ENCODE results near the gene FAM151B. TPM values are rescaled to one million over a fixed set of nuclear protein-coding genes. Genes with fewer than 3 reads are reported as not detected.

Gene FAM151B
- polyA plus RNA-seq, 1 donor (not counting 4 experiments of a cell fraction or from before 2014, with no cell fraction given), result 1.0 TPM

DNA sequence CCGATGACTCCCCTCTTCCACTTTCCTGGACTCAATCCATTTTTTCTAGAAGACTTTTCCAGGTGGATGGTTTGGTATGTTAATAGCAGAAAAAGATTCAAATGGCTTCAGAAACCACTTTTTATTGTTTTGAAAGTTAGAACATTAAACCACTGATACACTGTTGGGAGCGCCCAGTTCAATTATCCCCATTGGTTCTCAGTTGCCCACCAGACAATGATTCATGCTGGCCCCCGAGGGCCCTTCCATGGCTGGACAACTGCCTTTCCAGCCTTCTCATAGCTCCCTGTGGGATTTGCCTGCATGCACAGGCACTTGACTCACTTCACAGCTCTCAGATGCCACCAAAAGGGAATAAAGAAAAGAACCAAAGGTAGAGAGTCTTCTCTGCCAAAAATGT lies 103.5 kb downstream of the FAM151B start:
- Histone ChIP-seq H3K4me1 (ENCODE audit: control insufficient read depth, extremely low read depth, insufficient read depth, low read length) (no peaks in the 10 kb centered on the region), H3K9me3 (ENCODE audit: control insufficient read depth, low read depth, low read length) (no peaks in the 10 kb centered on the region), H3K9ac (ENCODE audit: control insufficient read depth, extremely low read depth, insufficient read depth, low read length) (no peak overlapping the region), H3K4me2 (ENCODE audit: control insufficient read depth, extremely low read depth, insufficient read depth, low read depth, low read length) (no peak overlapping the region), H3K36me3 (ENCODE audit: control insufficient read depth in 2 of 2, extremely low read depth in 1 of 2, insufficient read depth in 2 of 2, low read length in 2 of 2) (no peaks in the 10 kb centered on the region), H3K79me2 (ENCODE audit: control insufficient read depth, insufficient read depth, low read length) (no peaks in the 10 kb centered on the region), H3K4me3 (ENCODE audit: control insufficient read depth in 2 of 3, extremely low read depth in 1 of 3, insufficient read depth in 2 of 3, low read depth in 1 of 3, low read length in 3 of 3) (no peak overlapping the region), H3K27me3 (ENCODE audit: control insufficient read depth, extremely low read depth, insufficient read depth, low read length) (no peaks in the 10 kb centered on the region), H3K27ac (ENCODE audit: control insufficient read depth, insufficient read depth, low read length) (no peak overlapping the region), H3K9me1 (ENCODE audit: control insufficient read depth, extremely low read depth, insufficient read depth, low read length) (no peaks in the 10 kb centered on the region), H4K20me1 (ENCODE audit: control insufficient read depth, extremely low read depth, insufficient read depth, low read length) (no peaks in the 10 kb centered on the region), H2AFZ (ENCODE audit: control insufficient read depth, low read length) (no peak overlapping the region)
- dilution Hi-C loops (cut with MboI; ENCODE audit: extremely low pct_ligation_motif_present, low sequenced_read_pairs), result no loop called here
- FAIRE-seq (no peak), DNase-seq (ENCODE audit: low read depth, low spot score) (no peak)
- TF ChIP-seq EZH2 (IDR thresholded peaks at IDR 0.05; ENCODE audit: low read length) (no peak), CTCF (optimal IDR thresholded peaks at IDR 0.05 in 1 of 3, IDR thresholded peaks at IDR 0.05 in 1 of 3, conservative IDR thresholded peaks at IDR 0.05 in 1 of 3; ENCODE audit: extremely low read depth in 1 of 3, insufficient read depth in 2 of 3, low read length in 3 of 3) (no peak)

DNA sequence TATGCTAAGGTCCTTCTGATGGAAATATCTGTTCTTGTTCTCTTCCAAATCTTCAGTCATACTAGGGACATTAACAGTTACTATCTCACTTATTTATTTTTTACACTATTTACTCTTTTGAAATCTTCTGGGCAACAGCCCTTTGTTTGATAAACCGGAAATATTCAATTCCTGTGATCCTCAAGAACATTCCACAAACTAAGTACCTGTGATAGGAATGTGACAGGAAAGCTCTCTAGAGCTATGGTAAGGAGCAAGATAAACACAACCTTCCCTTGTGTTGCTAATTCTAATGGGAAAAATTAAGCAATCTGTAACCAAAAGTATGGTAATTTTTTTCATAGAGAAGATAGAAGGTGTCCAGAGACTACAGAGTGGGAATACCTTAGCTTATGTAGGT lies 104.2 kb downstream of the FAM151B start:
- H4K20me1 ChIP-seq (ENCODE audit: control insufficient read depth, extremely low read depth, insufficient read depth, low read length), result no peaks in the 10 kb centered on the region
- H3K27ac ChIP-seq (ENCODE audit: control insufficient read depth, insufficient read depth, low read length), result no peak overlapping the region
- FAIRE-seq, result no peak
- H3K79me2 ChIP-seq (ENCODE audit: control insufficient read depth, insufficient read depth, low read length), result no peaks in the 10 kb centered on the region
- no peaks in the 10 kb centered on the region for H3K9me1 ChIP-seq (ENCODE audit: control insufficient read depth, extremely low read depth, insufficient read depth, low read length)
- no peak overlapping the region for H3K4me3 ChIP-seq (ENCODE audit: control insufficient read depth in 2 of 3, extremely low read depth in 1 of 3, insufficient read depth in 2 of 3, low read depth in 1 of 3, low read length in 3 of 3)
- dilution Hi-C loops (cut with MboI; ENCODE audit: extremely low pct_ligation_motif_present, low sequenced_read_pairs), result no loop called here
- H3K27me3 ChIP-seq (ENCODE audit: control insufficient read depth, extremely low read depth, insufficient read depth, low read length), result no peaks in the 10 kb centered on the region
- no peak overlapping the region for H3K4me2 ChIP-seq (ENCODE audit: control insufficient read depth, extremely low read depth, insufficient read depth, low read depth, low read length)
- H3K36me3 ChIP-seq (ENCODE audit: control insufficient read depth in 2 of 2, extremely low read depth in 1 of 2, insufficient read depth in 2 of 2, low read length in 2 of 2), result no peaks in the 10 kb centered on the region
- H3K9ac ChIP-seq (ENCODE audit: control insufficient read depth, extremely low read depth, insufficient read depth, low read length), result no peak overlapping the region
- H3K9me3 ChIP-seq (ENCODE audit: control insufficient read depth, low read depth, low read length), result no peaks in the 10 kb centered on the region
- DNase-seq (ENCODE audit: low read depth, low spot score), result no peak
- H3K4me1 ChIP-seq (ENCODE audit: control insufficient read depth, extremely low read depth, insufficient read depth, low read length), result no peaks in the 10 kb centered on the region
- no peak overlapping the region for H2AFZ ChIP-seq (ENCODE audit: control insufficient read depth, low read length)
- TF ChIP-seq EZH2 (IDR thresholded peaks at IDR 0.05; ENCODE audit: low read length) (no peak), CTCF (optimal IDR thresholded peaks at IDR 0.05 in 1 of 3, IDR thresholded peaks at IDR 0.05 in 1 of 3, conservative IDR thresholded peaks at IDR 0.05 in 1 of 3; ENCODE audit: extremely low read depth in 1 of 3, insufficient read depth in 2 of 3, low read length in 3 of 3) (no peak)

Other genes with a start within 250 kb of the FAM151B start
- gene SERINC5, start 232.1 kb upstream of the FAM151B start, polyA plus RNA-seq, result 20.0 to 22.8 TPM (median 22.2 TPM) in 3 replicates
- gene SPZ1, start 168.1 kb upstream of the FAM151B start, polyA plus RNA-seq, result not detected in 3 replicates
- 6.4 to 13.5 TPM (median 8.5 TPM) in 3 replicates for gene ZFYVE16, start 80.0 kb upstream of the FAM151B start, polyA plus RNA-seq
- 0.01 TPM in 1 of 3 replicates, not detected in the others for gene ANKRD34B, start 82.2 kb downstream of the FAM151B start, polyA plus RNA-seq
- gene MSH3, start 166.6 kb downstream of the FAM151B start, polyA plus RNA-seq, result 6.6 to 11.1 TPM (median 10.1 TPM) in 3 replicates
- 4.4 to 19.7 TPM (median 16.7 TPM) in 3 replicates for gene DHFR, start 166.9 kb downstream of the FAM151B start, polyA plus RNA-seq

Measured in keratinocyte (primary cell).